ENCODE results near the gene STK16. TPM values are rescaled to one million over a fixed set of nuclear protein-coding genes. Genes with fewer than 3 reads are reported as not detected.
"Not testable (repeated sequence)": the region's sequence is repeated elsewhere in the genome, so short reads cannot be mapped to it uniquely, and the experiment has no call there.

The STK16 gene, protein sequence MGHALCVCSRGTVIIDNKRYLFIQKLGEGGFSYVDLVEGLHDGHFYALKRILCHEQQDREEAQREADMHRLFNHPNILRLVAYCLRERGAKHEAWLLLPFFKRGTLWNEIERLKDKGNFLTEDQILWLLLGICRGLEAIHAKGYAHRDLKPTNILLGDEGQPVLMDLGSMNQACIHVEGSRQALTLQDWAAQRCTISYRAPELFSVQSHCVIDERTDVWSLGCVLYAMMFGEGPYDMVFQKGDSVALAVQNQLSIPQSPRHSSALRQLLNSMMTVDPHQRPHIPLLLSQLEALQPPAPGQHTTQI
- total RNA-seq = 22.2 and 23.5 TPM in 2 replicates

DNA sequence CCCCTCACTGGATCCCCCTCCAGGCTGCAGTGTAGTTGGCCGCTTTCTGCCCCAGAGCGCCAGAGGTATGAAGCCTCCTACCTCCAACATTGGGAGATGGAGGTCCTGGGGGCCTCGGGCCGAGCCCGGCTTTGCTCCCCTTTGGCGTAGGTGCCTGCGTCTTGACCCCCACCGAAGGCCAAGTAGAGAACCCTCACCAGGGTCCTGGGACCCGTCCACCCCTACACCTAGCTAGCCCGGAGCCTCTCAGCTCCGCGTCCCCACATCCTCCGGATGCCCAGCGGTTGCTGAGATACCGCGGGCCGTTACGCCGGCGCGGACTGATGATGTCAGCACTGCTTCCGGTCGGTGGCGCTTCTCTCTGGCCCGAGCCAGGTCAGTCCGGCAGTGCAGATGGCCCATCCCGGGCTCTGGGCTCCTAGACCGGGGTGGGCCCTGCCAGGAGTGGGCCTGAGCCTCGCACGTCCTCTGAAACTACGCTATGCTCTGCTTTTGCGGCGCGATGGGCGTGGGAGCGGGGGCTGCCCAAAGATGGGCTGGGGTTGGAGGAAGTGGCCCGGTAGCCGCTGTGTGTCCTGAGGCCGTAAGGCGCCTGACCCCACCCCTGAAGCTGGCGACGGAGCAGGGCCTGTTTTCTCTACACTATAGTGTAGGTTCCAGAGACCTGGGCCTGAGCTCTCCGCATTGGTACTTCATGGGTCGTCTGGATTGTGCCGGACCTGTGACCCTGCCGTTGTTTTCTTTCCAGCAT is at the start of gene STK16, which contains the start of gene GLB1L:
TSS of gene STK16 (plus strand) at position 332 of the 751 bp plus-strand sequence. CDS start 521 bp downstream, outside the sequence.
TSS of gene GLB1L (minus strand) at position 297 of the 751 bp plus-strand sequence. CDS start 1,871 bp downstream, outside the sequence.
- DNase-seq (ENCODE audit: low read depth, low spot score) = peak; percentile 74

DNA sequence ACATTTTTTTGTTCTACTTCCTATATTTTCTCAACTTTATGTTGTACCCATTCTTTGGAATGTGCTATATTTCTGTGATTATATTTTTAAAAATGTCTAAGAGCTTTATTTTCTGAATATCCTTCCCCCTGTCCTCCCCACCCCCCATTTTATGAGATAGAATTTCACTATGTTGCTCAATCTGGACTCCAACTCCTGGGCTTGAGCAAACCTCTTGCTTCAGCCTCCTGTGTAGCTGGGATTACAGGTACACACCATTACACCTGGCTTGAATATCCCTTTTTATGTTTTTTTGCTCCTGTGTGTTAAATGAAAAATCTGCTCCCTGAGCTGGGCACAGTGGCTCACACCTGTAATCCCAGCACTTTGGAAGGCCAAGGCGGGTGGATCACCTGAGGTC is 47.9 kb upstream of the STK16 start:
- no peak for DNase-seq (ENCODE audit: low read depth, low spot score)

DNA sequence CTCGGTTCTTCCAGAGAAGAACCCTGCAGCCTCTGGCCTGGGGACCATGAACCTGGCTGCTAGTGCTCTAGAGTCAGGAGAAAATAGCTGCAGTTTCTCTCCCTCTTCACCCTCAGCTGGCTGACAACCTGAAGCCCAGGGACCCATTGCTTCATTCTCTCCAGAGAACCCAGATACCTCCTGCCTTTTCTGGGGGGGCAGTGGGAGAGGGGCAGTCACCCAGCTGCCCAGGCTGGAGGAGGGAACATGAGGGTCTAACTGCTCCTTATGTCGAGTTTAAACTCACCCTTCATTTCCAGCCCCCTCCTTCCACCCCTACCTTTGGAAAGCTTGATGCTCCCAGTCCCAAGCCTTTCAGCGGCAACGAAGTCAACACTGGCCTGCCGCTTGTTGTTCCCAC is 46.3 kb upstream of the STK16 start:
- DNase-seq (ENCODE audit: low read depth, low spot score) = no peak

DNA sequence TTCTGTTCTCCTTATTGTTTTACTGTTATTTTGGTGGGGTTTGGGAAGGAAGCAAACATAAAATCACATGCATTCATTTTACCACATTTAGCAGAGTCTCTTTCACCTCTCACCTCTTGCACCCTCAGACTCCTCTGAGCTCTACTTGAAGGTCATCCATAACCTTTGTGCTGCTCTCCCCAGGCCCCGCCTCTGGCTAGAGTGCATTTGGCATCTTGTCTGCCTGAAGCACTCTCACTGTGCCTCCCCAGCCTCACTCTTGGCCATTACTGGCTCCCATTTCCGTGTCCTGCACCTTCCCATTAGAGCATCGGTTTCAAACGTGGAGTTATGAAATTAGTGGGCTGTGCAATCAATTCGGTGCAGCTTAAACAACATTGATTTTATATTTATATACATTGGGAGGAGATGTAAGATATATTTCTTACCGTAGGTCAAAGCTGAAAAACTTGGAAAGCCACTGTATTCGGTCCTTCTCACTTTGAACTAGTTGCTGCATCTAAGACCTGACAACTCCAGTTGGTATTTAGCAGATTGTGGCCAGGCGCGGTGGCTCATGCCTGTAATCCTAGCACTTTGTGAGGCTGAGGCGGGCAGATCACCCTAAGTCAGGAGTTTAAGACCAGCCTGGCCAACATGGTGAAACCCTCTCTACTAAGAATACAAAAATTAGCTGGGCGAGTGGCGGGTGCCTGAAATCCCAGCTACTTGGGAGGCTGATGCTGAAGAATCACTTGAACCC is 45.6 kb upstream of the STK16 start:
- DNase-seq (ENCODE audit: low read depth, low spot score) = no peak

DNA sequence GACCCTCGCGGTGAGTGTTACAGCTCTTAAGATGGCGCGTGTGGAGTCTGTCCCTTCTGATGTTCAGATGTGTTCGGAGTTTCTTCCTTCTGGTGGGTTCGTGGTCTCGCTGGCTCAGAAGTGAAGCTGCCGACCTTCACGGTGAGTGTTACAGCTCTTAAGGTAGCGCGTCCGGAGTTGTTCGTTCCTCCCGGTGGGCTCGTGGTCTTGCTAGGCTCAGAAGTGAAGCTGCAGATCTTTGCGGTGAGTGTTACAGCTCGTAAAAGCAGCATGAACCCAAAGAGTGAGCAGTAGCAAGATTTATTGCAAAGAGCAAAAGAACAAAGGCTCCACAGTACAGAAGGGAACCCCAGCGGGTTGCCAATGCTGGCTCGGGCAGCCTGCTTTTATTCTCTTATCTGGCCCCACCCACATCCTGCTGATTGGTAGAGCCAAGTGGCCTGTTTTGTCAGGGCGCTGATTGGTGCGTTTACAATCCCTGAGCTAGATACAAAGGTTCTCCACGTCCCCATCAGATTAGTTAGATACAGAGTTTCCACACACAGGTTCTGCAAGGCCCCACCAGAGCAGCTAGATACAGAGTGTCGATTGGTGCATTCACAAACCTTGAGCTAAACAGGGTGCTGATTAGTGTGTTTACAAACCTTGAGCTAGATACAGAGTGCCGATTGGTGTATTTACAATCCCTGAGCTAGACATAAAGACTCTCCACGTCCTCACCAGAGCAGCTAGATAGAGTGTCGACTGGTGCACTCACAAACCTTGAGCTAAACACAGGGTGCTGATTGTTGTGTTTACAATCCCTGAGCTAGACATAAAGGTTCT is 44.6 kb upstream of the STK16 start:
- DNase-seq (ENCODE audit: low read depth, low spot score) = not testable (repeated sequence)

DNA sequence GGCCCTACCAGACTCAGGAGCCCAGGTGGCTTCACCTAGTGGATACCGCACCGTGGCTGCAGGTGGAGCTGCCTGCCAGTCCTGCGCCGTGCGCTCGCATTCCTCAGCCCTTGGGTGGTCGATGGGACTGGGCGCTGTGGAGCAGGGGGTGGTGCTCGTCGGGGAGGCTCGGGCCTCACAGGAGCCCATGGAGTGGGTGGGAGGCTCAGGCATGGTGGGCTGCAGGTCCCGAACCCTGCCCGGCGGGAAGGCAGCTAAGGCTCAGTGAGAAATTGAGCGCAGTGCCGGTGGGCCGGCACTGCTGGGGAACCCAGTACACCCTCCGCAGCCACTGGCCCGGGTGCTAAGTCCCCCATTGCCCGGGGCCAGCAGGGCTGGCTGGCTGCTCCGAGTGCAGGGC is 43.9 kb upstream of the STK16 start:
- DNase-seq (ENCODE audit: low read depth, low spot score) = not testable (repeated sequence)

GRCh38 chr2:219204425-219205164 is 40.7 kb upstream of the STK16 start:
- DNase-seq (ENCODE audit: low read depth, low spot score) = no peak

GRCh38 chr2:219205165-219205538 is 40.1 kb upstream of the STK16 start:
- no peak for DNase-seq (ENCODE audit: low read depth, low spot score)

GRCh38 chr2:219205981-219206327 is 39.3 kb upstream of the STK16 start:
- no peak for DNase-seq (ENCODE audit: low read depth, low spot score)

DNA sequence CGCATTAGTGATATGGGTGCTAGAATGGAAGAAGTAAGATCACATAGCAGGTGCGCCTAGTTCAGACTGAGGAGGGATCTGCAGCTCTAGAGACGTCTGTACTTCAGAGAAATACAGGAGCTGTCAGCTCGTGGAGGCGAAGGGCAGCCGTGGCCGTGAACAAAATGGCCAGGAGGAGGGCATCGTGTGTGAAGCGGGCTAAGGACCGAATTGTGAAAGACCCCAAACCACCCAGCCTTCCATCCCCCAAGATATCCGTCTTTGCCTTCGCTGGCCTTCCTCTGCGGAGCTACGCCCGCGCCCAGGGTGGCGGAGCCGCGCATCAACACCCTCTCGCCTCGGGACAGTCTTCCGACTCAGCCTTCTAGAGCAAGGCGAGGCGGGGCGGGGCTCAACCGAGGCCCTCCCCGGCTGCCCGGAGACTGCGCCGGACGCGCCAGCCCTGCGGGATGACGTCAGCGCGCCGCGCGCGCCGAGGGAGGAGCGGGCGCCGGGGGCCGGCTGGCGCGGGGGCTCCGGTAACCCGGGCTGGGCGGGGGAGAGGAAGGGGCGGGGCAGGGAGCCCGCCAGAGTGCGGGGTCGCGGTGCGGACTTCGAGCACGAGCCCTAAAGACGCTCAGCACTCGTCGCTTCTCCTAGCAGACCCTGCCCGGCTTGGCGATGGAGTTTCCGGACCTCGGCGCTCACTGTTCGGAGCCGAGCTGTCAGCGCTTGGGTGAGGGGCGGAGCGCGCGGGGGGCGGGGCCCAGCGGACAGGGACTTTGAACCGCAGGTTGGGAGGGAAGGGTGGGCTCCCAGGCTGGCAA is 38.7 kb upstream of the STK16 start, which contains the start of gene ZFAND2B:
TSS of gene ZFAND2B (plus strand) at position 455 of the 806 bp plus-strand sequence. CDS start at position 661, 206 bp downstream.
- DNase-seq (ENCODE audit: low read depth, low spot score) = peak; percentile 69

GRCh38 chr2:219207134-219207883 is 38.0 kb upstream of the STK16 start:
- no peak for DNase-seq (ENCODE audit: low read depth, low spot score)

DNA sequence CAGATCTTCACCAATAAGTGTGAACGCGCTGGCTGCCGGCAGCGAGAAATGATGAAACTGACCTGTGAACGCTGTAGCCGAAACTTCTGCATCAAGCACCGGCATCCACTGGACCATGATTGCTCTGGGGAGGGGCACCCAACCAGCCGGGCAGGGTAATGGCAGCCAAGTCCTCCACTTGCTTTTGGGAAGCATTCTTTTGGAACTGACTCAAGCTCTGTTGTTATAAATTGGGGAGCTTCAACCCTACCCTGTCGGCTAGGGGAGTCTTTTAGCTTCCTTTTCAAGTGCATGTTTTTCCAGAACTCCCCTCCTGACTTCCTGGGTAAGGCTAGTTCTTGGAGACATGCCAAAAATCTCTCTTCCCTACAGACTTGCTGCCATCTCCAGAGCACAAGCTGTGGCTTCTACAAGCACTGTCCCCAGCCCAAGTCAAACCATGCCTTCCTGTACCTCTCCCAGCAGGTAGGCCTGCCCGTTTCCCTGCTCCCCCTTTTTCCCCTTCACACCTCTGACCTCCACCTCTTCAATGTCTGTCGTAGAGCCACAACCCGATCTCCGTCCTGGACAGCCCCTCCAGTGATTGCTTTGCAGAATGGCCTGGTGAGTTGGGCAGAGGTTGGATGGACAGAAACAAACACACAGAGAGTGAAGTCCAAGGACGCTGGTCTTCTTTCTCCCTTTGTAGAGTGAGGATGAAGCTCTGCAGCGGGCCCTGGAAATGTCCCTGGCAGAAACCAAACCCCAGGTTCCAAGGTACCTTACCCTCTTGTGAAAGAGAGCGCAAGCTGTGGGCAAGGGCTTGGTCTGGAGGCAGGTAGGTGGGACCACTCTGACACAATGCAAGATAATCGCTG is 37.2 kb upstream of the STK16 start:
- DNase-seq (ENCODE audit: low read depth, low spot score) = no peak

DNA sequence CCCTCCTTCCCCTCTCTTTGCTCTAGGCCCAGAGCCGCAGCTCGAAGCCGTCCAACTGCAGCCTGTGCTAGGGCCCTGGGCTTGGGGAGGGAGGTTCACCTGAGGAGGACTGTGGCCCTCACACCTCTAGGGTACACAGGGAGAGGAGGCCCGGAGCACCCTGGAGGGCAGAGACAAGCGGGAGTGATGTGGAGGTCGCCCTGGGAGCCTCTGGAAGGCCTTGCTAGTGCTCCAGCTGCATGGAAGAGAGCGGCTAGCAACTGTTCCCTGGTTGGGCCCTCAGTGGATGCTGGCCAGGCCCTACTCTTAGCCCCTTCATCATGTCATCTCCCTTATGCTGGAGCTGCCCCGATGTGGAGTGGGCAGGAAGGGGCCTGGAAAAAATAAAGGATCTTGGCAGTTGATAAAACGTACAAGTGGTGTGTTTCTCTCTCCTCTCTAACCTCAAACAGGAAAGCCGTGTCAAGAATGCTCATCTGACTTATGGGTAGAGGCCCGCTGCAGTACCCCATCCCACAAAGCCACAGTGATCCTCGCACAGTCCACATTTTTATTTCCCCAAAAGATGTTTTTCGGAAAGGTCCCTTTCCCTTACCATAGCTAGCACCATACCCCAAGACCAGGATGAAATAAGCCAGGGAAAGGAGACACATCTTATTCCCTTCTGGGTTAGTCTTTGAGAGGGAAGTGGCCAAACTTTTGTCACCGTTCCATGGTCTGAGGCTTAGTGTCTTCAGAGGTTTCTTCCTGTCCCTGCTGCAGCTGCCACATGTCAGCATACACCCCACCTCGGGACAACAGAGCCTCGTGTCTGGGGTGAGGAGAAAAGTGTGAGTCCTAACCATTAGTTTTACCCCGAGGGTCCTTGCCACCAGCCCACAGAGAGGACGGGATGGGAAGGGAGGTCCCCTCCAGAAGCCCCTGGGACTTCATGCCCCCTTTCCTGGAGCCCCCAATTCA is 35.8 kb upstream of the STK16 start:
- DNase-seq (ENCODE audit: low read depth, low spot score) = no peak

GRCh38 chr2:219210196-219210885 is 34.9 kb upstream of the STK16 start:
- DNase-seq (ENCODE audit: low read depth, low spot score) = no peak

- DNase-seq (ENCODE audit: low read depth, low spot score) = no peak
These were observed 34.4 kb upstream of the STK16 start for GRCh38 chr2:219210886-219211362.

DNA sequence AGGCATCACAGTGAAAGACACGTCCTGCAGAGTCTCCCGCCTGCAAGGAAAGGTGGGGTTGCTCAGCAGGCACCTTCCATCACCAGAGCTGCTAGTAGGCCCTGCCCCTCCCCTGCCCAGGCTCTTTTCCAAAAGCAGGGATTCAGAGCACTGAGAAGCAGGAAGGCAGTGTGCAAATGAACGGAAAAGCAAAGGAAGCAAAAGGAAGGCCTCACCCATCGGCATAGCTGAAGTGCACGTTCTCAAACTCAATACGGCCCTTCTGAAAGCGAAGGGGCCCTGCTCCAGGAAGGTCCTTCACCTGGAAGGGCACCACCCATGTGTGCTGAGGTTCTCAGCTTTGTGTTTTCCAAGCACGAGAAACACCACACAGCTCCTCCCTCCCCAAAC is 32.3 kb upstream of the STK16 start:
- DNase-seq (ENCODE audit: low read depth, low spot score) = no peak

All from pulmonary artery endothelial cell (primary cell).